Spleen (tissue), 11 donors: ENCODE measurements around the gene RAG2. TPM values are rescaled to one million over a fixed set of nuclear protein-coding genes. Genes with fewer than 3 reads are reported as not detected.

ENCODE experiments used
- DNase-seq: peaks from one replicate; pipeline ENCODE4 v3.0.0-alpha.2; 2020
- H3K27ac ChIP-seq, 8 donors: fragments of 200-600 bp; sonication (generic) in 7 of 8; 1 replicate in 4 of 8; 2 replicates in 4 of 8; pipeline versions ENCODE4 v1.5.0 to v1.8.0; 2016 to 2021; ENCODE audit warnings: inconsistent platforms in 4 of 8, mild to moderate bottlenecking in 4 of 8, moderate library complexity in 1 of 8
- H3K27me3 ChIP-seq, 7 donors: fragments of 200-600 bp; sonication (generic) in 6 of 7; replicated peaks in 1 of 7; 1 replicate in 4 of 7; 2 replicates in 3 of 7; pipeline versions ENCODE4 v1.5.0 to v1.8.0; 2016 to 2021; ENCODE audit warnings: inconsistent platforms in 3 of 7, mild to moderate bottlenecking in 1 of 7
- H3K36me3 ChIP-seq, 6 donors: fragments of 200-600 bp; sonication (generic) in 5 of 6; 1 replicate in 4 of 6; 2 replicates in 2 of 6; pipeline versions ENCODE4 v1.5.0 to v1.8.0; 2016 to 2021; ENCODE audit warnings: inconsistent platforms in 2 of 6
- H3K4me1 ChIP-seq, 6 donors: fragments of 200-600 bp; sonication (generic) in 5 of 6; 1 replicate in 3 of 6; 2 replicates in 3 of 6; pipeline versions ENCODE4 v1.5.0 to v1.8.0; 2016 to 2021; ENCODE audit warnings: inconsistent platforms in 3 of 6
- H3K4me3 ChIP-seq, 8 donors: fragments of 200-600 bp; sonication (generic) in 7 of 8; 1 replicate in 4 of 8; 2 replicates in 4 of 8; pipeline versions ENCODE4 v1.5.0 to v1.8.0; 2016 to 2021; ENCODE audit warnings: inconsistent platforms in 4 of 8, mild to moderate bottlenecking in 4 of 8, moderate library complexity in 2 of 8
- H3K9me3 ChIP-seq, 8 donors: fragments of 200-600 bp; sonication (generic) in 7 of 8; 1 replicate in 4 of 8; 2 replicates in 4 of 8; pipeline versions ENCODE4 v1.5.0 to v1.8.0; 2016 to 2021; ENCODE audit warnings: inconsistent platforms in 4 of 8
- POLR2A ChIP-seq, 3 donors: fragments of 450-650 bp; IDR thresholded peaks; one replicate each; pipeline ENCODE4 v1.5.1; 2017; ENCODE audit warnings: antibody characterized with exemption in 3 of 3, mild to moderate bottlenecking in 1 of 3
- POLR2AphosphoS5 ChIP-seq, 3 donors: sonication (generic); formaldehyde crosslinking; IDR thresholded peaks; one replicate each; pipeline ENCODE4 v1.5.1; 2017; ENCODE audit warnings: antibody characterized with exemption in 3 of 3
- WGBS, 5 donors: extraction: QIAGEN DNeasy Blood & Tissue Kit in 3 of 5; methylation state at CpG; one replicate each; pipeline versions ENCODE4 v1.1.5 to v1.1.7; 2013 to 2018; 5-methylcytosine and 5-hydroxymethylcytosine counted together
- intact Hi-C: fragments of 100-400 bp; cut with DNase I; formaldehyde crosslinking; loops from one replicate; pipeline ENCODE4 v1.15.0; 2023; ENCODE audit warnings: low total_unique reads
- polyA plus RNA-seq, 3 donors: library from polyadenylated mRNA; stranded (reverse); fragments of 200-250 nt; gene quantifications; one replicate each; pipeline ENCODE4 v1.2.1, GENCODE V29; 2013
- total RNA-seq, 7 donors: library from RNA; depleted of rRNA in 3 of 7; stranded (reverse); fragments of >200 nt in 3 of 7; fragmentation: NEBNext Ultra II Directional in 4 of 7; extraction: Animal tissue kit (Norgen Biotek cat#: 25700) in 4 of 7; gene quantifications; one replicate each; pipeline versions ENCODE4 v1.1.0 to v1.2.1, GENCODE V29; 2016 to 2021
- TF ChIP-seq, protein P1 (sequence below), 11 experiments: fragments of 200-600 bp in 7 of 11; fragments of 450-650 bp in 4 of 11; sonication (generic) in 4 of 11; IDR thresholded peaks in 8 of 11; conservative IDR thresholded peaks in 3 of 11; 1 replicate in 7 of 11; 2 replicates in 4 of 11; pipeline versions ENCODE4 v1.4.0 to v1.8.0; 2016 to 2021; ENCODE audit warnings: antibody characterized with exemption in 11 of 11, inconsistent platforms in 4 of 11, mild to moderate bottlenecking in 1 of 11
- donor health status: healthy with polysubstance abuse.
- donor health status: DM: no; HTN: no; CAD: no; lungs with moderate emphysema.
- donor health status: DM: no; HTN: no; CAD: no.
- donor health status: Bipolar disorder and iron deficiency.
- donor health status: healthy.
- donor health status: DM: no; HTN: no; CAD: no.
- donor health status: DM: yes; HTN: yes; CAD: no.

The RAG2 gene
- total and polyA plus RNA-seq, 10 donors = not detected

DNA sequence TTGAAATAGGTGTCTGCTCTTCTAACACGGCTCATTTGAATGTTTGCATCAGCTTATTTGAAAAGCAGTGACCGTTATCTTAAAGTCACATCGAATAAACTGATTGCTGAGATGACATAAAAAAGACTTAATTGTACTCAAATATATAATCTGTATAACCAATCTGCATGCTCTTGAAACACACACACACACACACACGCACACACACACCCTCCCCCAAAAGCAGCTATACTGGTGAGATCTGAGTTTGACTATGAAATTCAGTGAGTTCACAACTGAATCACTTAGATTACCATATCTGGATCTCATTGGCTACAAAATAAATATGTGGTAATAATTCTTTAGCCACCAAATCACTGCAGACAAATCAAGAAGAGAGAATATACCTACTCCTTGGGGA lies 7.5 kb downstream of the RAG2 start:
- no peaks in the 10 kb centered on the region for H3K36me3 ChIP-seq
- 49 to 72% (median 65%) methylated on average over 4 of the region's 4 CpGs for WGBS, 5 donors
- DNase-seq = no peak
- H3K9me3 ChIP-seq = no peaks in the 10 kb centered on the region
- peaks cover 0 to 18% (median 7%) of the 10 kb centered on the region in 6 donors for H3K4me1 ChIP-seq
- no peak overlapping the region for H3K4me3 ChIP-seq
- no peak overlapping the region for H3K27ac ChIP-seq
- intact Hi-C loops = no loop called here
- peaks cover 0 to 24% (median 0%) of the 10 kb centered on the region in 7 donors for H3K27me3 ChIP-seq
- TF ChIP-seq POLR2AphosphoS5 (IDR thresholded peaks at IDR 0.05) = no peak
- no peak for TF ChIP-seq POLR2A (IDR thresholded peaks at IDR 0.05)
- TF ChIP-seq, protein P1, sequence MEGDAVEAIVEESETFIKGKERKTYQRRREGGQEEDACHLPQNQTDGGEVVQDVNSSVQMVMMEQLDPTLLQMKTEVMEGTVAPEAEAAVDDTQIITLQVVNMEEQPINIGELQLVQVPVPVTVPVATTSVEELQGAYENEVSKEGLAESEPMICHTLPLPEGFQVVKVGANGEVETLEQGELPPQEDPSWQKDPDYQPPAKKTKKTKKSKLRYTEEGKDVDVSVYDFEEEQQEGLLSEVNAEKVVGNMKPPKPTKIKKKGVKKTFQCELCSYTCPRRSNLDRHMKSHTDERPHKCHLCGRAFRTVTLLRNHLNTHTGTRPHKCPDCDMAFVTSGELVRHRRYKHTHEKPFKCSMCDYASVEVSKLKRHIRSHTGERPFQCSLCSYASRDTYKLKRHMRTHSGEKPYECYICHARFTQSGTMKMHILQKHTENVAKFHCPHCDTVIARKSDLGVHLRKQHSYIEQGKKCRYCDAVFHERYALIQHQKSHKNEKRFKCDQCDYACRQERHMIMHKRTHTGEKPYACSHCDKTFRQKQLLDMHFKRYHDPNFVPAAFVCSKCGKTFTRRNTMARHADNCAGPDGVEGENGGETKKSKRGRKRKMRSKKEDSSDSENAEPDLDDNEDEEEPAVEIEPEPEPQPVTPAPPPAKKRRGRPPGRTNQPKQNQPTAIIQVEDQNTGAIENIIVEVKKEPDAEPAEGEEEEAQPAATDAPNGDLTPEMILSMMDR (IDR thresholded peaks at IDR 0.05 in 8 of 11, conservative IDR thresholded peaks at IDR 0.05 in 3 of 11) = no peak

DNA sequence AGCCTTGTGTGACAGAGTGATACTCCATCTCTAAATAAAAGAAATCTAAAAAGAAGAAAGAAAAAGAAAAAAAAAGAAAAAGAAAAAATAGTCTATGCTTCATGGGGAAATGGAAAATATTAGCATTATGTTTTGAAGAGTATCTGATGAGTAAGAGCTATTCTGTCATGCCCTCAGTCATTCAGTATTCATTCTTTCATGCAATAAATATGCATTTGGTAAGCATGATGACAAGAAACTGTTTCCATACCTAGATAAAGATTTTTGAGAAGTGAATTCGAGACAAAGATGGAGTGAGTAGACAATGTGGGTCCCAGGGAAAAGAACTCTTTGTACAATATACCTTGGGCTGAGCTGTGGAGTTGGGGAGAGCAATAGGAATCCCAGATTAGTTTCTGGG lies 9.9 kb downstream of the RAG2 start:
- Histone ChIP-seq H3K27ac (no peak overlapping the region), H3K9me3 (no peaks in the 10 kb centered on the region), H3K4me3 (no peak overlapping the region), H3K27me3 (no peaks in the 10 kb centered on the region), H3K36me3 (no peaks in the 10 kb centered on the region), H3K4me1 (no peaks in the 10 kb centered on the region)
- intact Hi-C loops = no loop called here
- no peak for TF ChIP-seq POLR2AphosphoS5 (IDR thresholded peaks at IDR 0.05)
- TF ChIP-seq, protein P1 (IDR thresholded peaks at IDR 0.05 in 8 of 11, conservative IDR thresholded peaks at IDR 0.05 in 3 of 11) = no peak
- no peak for TF ChIP-seq POLR2A (IDR thresholded peaks at IDR 0.05)
- no peak for DNase-seq
- 43 to 56% (median 55%) methylated on average over 1 of the region's 1 CpG for WGBS, 5 donors

DNA sequence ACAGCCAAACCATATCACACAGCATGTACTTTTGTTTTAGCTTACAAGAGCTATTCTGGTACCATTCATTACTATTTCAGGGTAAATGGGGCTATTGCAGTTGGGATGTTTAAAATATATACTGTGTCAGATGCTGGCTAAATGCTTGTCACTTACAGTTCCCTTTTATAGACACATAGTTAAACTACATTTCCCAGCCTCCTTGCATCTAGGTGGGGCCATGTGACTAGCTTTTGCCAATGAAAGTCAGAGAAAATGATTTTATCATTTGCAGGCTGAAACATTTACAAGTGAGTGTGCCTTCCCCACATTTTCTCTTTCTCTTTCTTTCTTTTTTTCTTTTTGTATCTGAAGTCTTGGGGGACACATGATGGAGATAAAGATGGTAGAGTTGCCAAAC lies 11.5 kb downstream of the RAG2 start:
- no peak for DNase-seq
- no peak overlapping the region for H3K27ac ChIP-seq
- H3K36me3 ChIP-seq = no peaks in the 10 kb centered on the region
- peaks cover 0 to 11% (median 2%) of the 10 kb centered on the region in 8 donors for H3K9me3 ChIP-seq
- no peaks in the 10 kb centered on the region for H3K27me3 ChIP-seq
- H3K4me1 ChIP-seq = no peaks in the 10 kb centered on the region
- H3K4me3 ChIP-seq = no peak overlapping the region
- intact Hi-C loops = no loop called here
- TF ChIP-seq, protein P1 (IDR thresholded peaks at IDR 0.05 in 8 of 11, conservative IDR thresholded peaks at IDR 0.05 in 3 of 11) = no peak
- TF ChIP-seq POLR2AphosphoS5 (IDR thresholded peaks at IDR 0.05) = no peak
- TF ChIP-seq POLR2A (IDR thresholded peaks at IDR 0.05) = no peak

DNA sequence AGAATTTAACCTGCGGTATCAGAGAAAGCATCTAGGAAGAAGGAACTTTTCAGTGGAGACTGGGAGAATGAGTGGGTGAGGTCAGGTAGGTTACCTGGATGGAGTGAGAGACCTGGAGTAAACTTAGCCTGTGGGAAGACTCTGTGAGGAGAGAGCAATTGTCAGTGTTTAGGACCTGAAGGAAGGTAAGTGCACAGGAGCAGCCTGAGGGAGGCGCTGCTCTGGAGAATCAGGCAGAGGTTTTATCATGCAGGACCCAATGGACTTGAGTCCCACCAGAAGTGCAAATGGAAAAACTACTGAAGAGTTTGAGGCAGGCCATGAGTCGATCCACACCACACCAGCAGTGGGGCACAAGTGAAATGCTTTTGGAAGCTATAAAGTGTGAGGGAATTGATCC lies 14.4 kb downstream of the RAG2 start:
- WGBS, 5 donors = 68 to 77% (median 76%) methylated on average over 3 of the region's 3 CpGs
- intact Hi-C loops = no loop called here
- no peak for DNase-seq
- H3K27ac ChIP-seq = no peak overlapping the region
- no peaks in the 10 kb centered on the region for H3K36me3 ChIP-seq
- no peaks in the 10 kb centered on the region for H3K4me1 ChIP-seq
- H3K9me3 ChIP-seq = peaks cover 0 to 17% (median 7%) of the 10 kb centered on the region in 8 donors
- TF ChIP-seq POLR2A (IDR thresholded peaks at IDR 0.05) = no peak
- TF ChIP-seq, protein P1 (IDR thresholded peaks at IDR 0.05 in 8 of 11, conservative IDR thresholded peaks at IDR 0.05 in 3 of 11) = no peak
- TF ChIP-seq POLR2AphosphoS5 (IDR thresholded peaks at IDR 0.05) = no peak
- H3K27me3 ChIP-seq = no peaks in the 10 kb centered on the region
- no peak overlapping the region for H3K4me3 ChIP-seq
